ENCODE measurements around the gene XPO6.

Gene XPO6

GRCh38 chr16:28089205-28089991, 122.4 kb downstream of the XPO6 start:
- DNase-seq, result no peak

GRCh38 chr16:28087675-28088300, 124.0 kb downstream of the XPO6 start:
- DNase-seq, result no peak

GRCh38 chr16:28087140-28087660, 124.6 kb downstream of the XPO6 start:
- no peak for DNase-seq

- DNase-seq, result no peak
Observed at GRCh38 chr16:28086186-28087139, 125.3 kb downstream of the XPO6 start.

DNA sequence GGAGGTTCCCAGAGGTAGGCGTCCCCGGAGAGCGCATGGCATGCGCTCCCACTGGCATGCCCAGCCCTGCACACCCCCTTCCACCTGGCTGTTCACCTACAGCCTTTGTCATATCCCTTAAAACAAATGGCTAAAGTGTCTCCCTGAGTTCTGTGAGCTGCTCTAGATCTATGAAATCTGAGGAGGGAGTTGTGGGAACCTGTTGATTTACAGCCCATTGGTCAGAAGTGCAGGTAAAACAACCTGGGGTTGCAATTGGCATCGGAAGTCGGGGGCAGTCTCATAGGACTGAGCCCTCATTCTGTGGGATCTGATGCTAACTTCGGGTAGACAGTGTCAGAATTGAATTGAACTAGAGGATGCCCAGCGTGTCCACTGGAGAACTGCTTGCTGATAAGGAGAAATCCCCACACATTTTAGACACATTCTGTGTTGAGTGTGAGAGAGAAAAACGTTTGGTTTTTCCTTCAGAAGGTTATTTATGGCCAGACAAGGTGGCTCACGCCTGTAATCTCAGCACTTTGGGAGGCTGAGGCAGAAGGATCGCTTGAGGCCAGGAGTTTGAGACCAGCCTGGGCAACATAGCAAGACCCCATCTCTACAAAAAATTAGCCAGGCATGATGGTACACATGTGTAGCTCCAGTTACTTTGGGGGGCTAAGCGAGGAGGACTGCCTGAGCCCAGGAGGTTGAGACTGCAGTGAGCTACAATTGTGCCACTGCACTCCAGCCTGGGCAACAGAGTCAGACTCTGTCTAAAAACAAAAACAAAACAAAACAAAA, 126.2 kb downstream of the XPO6 start:
- no peak for DNase-seq

- no peak for DNase-seq
Observed at GRCh38 chr16:28084209-28084608, 127.6 kb downstream of the XPO6 start.

DNA sequence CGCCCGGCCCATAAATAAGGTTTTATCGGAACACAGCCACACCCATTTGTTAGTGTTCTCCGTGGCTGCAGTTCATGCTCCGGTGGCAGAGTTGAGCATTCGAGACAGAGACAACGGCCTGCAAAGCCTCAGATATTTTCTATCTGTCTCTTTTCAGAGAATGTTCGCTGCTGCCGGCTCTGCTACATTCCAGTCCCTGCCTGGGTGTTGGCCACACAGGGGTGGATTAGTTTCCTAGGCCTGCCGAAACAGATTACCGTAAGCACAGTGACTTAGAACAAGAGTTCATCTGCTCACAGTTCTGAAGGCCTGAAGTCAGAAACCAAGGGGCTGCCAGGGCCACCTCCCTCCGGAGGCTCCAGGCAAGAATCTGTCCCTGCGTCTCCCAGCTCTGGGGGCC, 129.1 kb downstream of the XPO6 start:
- DNase-seq, result no peak

DNA sequence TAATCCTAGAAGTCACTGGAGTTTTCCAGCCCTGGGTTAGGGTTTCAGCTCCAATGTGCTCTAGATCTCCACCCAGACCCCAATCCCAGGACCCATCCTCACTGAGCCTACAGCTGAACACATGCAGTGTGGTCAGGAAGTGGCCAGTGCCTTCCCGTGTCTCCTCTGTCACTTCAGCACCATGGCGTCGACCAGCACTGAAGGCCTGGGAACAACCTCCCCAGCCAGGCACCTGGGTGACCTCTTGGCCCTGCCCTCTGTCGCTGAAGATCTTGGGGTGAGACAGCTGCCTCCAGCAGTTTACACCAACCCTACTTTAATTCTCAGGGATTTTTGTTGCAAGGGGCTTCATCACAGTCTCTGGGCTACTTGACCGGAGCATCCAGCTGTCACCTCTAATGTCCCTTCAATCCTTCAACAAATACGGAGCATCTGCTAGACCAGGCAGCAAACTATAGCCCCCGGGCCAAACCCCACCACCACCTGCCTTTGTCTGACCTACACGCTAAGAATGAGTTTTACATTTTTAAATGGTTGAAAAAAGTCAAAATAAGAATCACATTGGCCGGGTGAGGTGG, 130.3 kb downstream of the XPO6 start:
- no peak for DNase-seq

DNA sequence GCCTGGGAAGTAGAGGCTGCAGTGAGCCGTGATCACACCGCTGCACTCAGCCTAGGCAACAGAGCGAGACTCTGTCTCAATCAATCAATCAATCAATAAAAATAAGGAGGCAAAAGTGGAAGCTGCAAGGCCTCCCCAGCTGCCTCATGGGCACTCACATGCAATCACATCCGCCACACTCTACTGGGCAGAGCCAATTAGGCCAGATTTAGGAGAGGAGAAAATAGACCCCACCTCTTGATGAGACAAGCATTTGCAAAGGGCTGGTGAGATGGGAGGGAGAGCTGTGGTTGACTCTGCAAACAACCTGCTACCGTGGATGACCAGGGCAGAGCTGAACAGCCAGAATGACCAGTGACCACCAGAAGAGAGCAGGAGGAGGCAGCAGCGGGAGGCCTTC, 133.5 kb downstream of the XPO6 start:
- no peak for DNase-seq

DNA sequence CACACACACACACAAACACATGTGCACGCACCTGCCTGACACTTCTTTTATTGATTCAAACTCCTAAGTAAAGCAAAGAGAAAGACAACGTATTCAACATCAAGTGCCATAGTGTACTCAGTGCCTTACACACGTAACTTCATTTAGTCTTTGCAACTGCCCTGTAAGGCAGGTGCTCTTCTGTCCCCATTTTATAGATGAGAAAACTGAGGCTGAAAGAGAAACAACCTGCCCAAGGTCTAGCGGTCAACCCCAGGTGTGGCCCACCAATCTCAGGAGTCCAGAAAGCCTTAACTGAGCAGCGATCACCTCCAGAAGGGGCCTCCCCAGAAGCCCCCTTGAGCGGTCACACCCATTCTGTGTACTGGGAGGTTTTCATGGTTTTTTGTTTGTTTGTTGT, 137.9 kb downstream of the XPO6 start:
- DNase-seq, result no peak

- DNase-seq, result no peak
Observed at GRCh38 chr16:28072087-28072486, 139.7 kb downstream of the XPO6 start.

DNA sequence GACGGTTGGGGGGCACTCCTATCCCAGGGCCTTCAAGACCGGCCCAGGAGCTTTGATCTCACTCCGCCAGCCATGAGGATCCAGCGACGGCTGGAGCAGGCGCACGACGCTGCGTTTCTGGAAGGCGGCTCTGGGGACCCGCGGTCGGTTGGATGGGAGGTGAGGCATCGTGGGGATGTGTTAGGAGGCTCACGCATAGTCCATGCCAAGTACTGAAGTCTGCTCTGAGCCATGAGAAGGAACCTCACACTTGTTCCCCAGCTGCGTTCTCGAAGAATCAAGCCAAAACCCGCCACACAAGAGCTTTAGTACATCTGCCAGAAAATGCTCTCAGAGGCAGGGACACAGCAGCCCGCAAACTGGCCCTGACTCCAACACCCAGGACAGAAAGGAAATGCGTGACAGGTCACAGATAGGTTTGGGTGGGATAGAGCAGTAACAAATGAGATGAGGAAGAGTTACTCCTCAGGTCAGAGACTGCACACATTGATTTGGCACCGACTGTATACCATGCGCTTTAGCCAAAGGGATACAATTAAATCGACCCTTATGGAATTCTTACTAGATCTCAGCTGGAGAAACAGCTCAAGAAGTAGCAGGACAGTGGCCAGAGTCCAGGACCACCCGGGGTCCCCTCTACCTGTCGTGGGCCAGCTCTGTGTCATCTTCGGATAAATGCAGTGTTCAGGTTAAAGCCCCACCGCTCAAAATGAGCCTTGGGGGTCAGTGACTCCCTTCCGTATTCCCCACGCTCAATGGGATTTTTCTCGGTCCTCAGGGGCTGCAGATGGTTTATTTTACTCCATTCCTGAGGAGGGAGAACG, 141.6 kb downstream of the XPO6 start:
- no peak for DNase-seq

GRCh38 chr16:28068976-28069375, 142.8 kb downstream of the XPO6 start:
- DNase-seq, result no peak

GRCh38 chr16:28067604-28068379, 144.0 kb downstream of the XPO6 start:
- DNase-seq, result no peak

DNA sequence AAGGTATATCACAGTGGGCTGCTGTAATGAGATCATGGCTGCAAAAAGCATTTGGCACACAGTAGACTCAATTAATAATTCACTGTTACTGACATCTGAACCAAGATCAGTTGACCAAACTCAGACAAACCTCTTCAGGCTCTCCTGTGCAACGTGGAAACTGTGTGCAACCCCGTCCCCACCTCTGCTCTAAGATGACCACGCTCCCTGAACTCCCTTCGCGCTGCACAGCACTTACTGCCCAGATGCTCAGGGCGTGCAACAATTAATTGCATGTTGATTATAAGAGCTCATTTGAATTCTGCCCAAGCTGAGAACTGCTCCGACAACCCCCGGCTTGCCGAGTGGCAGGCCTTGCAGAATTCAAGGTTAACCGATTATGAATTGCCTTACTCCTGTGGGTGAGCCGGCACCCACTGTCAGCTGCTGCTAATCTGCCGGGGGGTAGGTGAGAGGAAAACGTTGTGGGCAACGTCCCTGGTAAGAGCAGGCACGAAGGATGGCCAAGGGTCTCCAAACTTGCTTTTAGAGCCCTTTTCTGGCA, 147.0 kb downstream of the XPO6 start:
- DNase-seq, result no peak

DNA sequence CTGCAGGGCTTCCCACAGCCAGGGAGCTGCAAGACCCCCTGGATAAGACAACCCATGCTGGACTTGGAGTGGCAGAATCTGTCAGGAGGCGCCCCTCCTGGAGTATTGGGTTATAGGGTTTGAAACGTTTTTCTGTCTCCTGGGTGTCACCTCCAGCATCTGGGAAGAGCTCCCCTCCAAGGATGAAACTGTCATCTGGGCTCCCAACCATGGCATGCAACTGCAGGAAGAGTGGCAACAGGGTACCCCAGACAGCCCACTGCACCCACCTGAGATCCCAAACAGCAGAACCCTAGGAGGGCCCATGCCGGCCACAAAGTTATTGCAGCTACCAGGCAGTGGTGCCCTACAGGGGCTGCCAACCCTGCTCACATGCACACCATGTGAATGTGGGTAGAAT, 147.6 kb downstream of the XPO6 start:
- DNase-seq, result no peak

- DNase-seq, result no peak
Observed at GRCh38 chr16:28063591-28064061, 148.1 kb downstream of the XPO6 start, which contains the start of gene GSG1L. Gene GSG1L (minus strand): TSS chr16:28063714. CDS start chr16:28063424, 290 bp downstream.

DNA sequence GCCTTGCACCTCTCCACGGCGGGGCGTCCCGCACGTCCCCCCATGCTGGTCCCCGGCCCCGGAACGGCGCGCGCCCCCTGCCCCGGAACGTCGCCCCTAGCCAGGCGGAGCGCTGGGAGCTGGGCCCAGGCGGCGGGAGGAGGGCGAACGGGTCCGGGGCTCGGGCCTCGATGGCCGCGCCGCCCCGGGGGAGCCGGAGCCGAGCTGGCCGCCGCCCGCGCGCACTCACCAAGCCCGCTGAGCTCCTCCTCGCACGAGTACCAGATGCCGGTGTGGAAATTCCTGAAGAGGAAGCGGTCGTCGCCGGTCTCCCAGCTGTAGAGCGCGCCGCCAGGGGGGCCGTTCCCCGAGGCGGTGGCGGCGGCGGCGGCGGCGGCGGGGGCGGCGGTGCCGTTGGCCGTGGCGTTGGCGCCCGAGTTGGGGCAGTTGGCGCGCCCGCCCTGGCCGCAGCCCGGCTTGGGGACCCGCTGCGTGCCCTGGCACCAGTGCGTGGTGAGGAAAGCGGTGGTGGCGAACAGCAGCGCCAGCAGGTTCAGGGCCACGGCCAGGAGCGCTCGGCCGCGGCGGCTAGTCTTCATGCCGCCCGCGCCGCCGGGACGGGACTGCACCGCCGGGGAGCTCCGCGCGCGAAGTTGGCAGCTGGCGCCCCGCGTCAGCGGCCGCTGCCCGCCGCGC, 148.8 kb downstream of the XPO6 start:
- DNase-seq, result no peak

- DNase-seq, result no peak
Observed at GRCh38 chr16:28062261-28062846, 149.4 kb downstream of the XPO6 start.
